Mesenchymal stem cell (in vitro differentiated cells and primary cell): Measurements from ENCODE around the gene GABRD.
A peak's percentile ranks its signal among the peaks of the same experiment; 100 is the strongest.

Experiments used
- DNase-seq: peaks from one replicate; pipeline ENCODE4 v3.0.0-alpha.2; 2013
- H2AFZ ChIP-seq: one replicate; pipeline ENCODE4 v1.6.1; 2013; ENCODE audit warnings: low read depth, mild to moderate bottlenecking, control low read depth, inconsistent platforms, low read length, moderate library complexity
- H2AK5ac ChIP-seq: 2 replicates; pipeline ENCODE4 v1.6.1; 2013; ENCODE audit warnings: low read length, moderate library complexity, mild to moderate bottlenecking, inconsistent platforms; ENCODE audit not compliant: severe bottlenecking
- H2BK120ac ChIP-seq: one replicate; pipeline ENCODE4 v1.6.1; 2013; ENCODE audit warnings: low read depth, mild to moderate bottlenecking, inconsistent platforms, low read length, moderate library complexity
- H2BK12ac ChIP-seq, 2 experiments: one replicate each; pipeline ENCODE4 v1.6.1; 2013; ENCODE audit warnings: inconsistent platforms in 2 of 2, low read length in 2 of 2, mild to moderate bottlenecking in 2 of 2, moderate library complexity in 2 of 2, control low read depth in 1 of 2
- H2BK15ac ChIP-seq: one replicate; pipeline ENCODE4 v1.6.1; 2013; ENCODE audit warnings: mild to moderate bottlenecking, low read depth, inconsistent platforms; ENCODE audit not compliant: poor library complexity, severe bottlenecking
- H2BK5ac ChIP-seq: 2 replicates; pipeline ENCODE4 v1.6.1; 2013; ENCODE audit warnings: low read depth, mild to moderate bottlenecking, low read length, control low read depth, inconsistent platforms; ENCODE audit not compliant: poor library complexity, severe bottlenecking
- H3K14ac ChIP-seq, 2 experiments: one replicate each; pipeline ENCODE4 v1.6.1; 2013; ENCODE audit warnings: inconsistent platforms in 2 of 2, low read length in 2 of 2, control low read depth in 1 of 2, mild to moderate bottlenecking in 1 of 2, moderate library complexity in 1 of 2
- H3K18ac ChIP-seq, 2 experiments: one replicate each; pipeline ENCODE4 v1.6.1; 2013; ENCODE audit warnings: inconsistent platforms in 2 of 2, low read length in 2 of 2, control low read depth in 1 of 2, low read depth in 1 of 2, mild to moderate bottlenecking in 1 of 2
- H3K23ac ChIP-seq, 2 experiments: one replicate each; pipeline ENCODE4 v1.6.1; 2013; ENCODE audit warnings: inconsistent platforms in 2 of 2, low read length in 2 of 2, mild to moderate bottlenecking in 2 of 2, moderate library complexity in 2 of 2, control low read depth in 1 of 2
- H3K27ac ChIP-seq: 2 replicates; pipeline ENCODE4 v1.5.1; 2013; ENCODE audit warnings: mild to moderate bottlenecking, moderate library complexity, low read length, control low read depth, inconsistent platforms; ENCODE audit not compliant: poor library complexity, severe bottlenecking
- H3K27me3 ChIP-seq, 2 experiments: 2 replicates each; pipeline versions ENCODE4 v1.6.1 to v1.7.0; 2013; ENCODE audit warnings: low read length in 2 of 2, mild to moderate bottlenecking in 2 of 2, moderate library complexity in 2 of 2, control low read depth in 1 of 2, inconsistent platforms in 1 of 2; ENCODE audit not compliant: control insufficient read depth in 1 of 2, insufficient read depth in 1 of 2
- H3K36me3 ChIP-seq, 2 experiments: 2 replicates each; pipeline versions ENCODE4 v1.6.1 to v1.7.0; 2013; ENCODE audit warnings: low read length in 2 of 2, control low read depth in 1 of 2, inconsistent platforms in 1 of 2, low read depth in 1 of 2, mild to moderate bottlenecking in 1 of 2; ENCODE audit not compliant: insufficient read depth in 2 of 2, control insufficient read depth in 1 of 2
- H3K4ac ChIP-seq, 2 experiments: one replicate each; pipeline ENCODE4 v1.6.1; 2013; ENCODE audit warnings: inconsistent platforms in 2 of 2, low read length in 2 of 2, mild to moderate bottlenecking in 2 of 2, moderate library complexity in 2 of 2, control low read depth in 1 of 2, low read depth in 1 of 2
- H3K4me1 ChIP-seq: 2 replicates; pipeline ENCODE4 v1.6.1; 2013; ENCODE audit warnings: low read depth, low read length, control low read depth; ENCODE audit not compliant: control insufficient read depth, insufficient read depth
- H3K4me2 ChIP-seq: 2 replicates; pipeline ENCODE4 v1.6.1; 2013; ENCODE audit warnings: low read length, mild to moderate bottlenecking, inconsistent platforms; ENCODE audit not compliant: poor library complexity, severe bottlenecking
- H3K4me3 ChIP-seq, 2 experiments: 2 replicates each; pipeline versions ENCODE4 v1.5.1 to v1.7.0; 2013; ENCODE audit warnings: low read length in 2 of 2, mild to moderate bottlenecking in 2 of 2, control low read depth in 1 of 2, low read depth in 1 of 2; ENCODE audit not compliant: insufficient read depth in 1 of 2
- H3K79me1 ChIP-seq: replicated peaks from 2 replicates; pipeline ENCODE4 v1.6.1; 2013; ENCODE audit warnings: mild to moderate bottlenecking, control low read depth, low read length, inconsistent platforms; ENCODE audit not compliant: poor library complexity, severe bottlenecking
- H3K9ac ChIP-seq: 2 replicates; pipeline ENCODE4 v1.7.0; 2013; ENCODE audit warnings: mild to moderate bottlenecking, low read length, moderate library complexity
- H3K9me3 ChIP-seq: 2 replicates; pipeline ENCODE4 v1.7.0; 2013; ENCODE audit warnings: mild to moderate bottlenecking, low read length; ENCODE audit not compliant: control insufficient read depth
- H4K8ac ChIP-seq: one replicate; pipeline ENCODE4 v1.6.1; 2013; ENCODE audit warnings: inconsistent platforms, mild to moderate bottlenecking, low read length, moderate library complexity
- H4K91ac ChIP-seq: one replicate; pipeline ENCODE4 v1.6.1; 2013; ENCODE audit warnings: mild to moderate bottlenecking, low read length, inconsistent platforms
- WGBS: methylation state at CpG from one replicate; pipeline ENCODE4 v1.1.7; 2013; ENCODE audit warnings: mixed read lengths; 5-methylcytosine and 5-hydroxymethylcytosine counted together

GABRD gene

DNA sequence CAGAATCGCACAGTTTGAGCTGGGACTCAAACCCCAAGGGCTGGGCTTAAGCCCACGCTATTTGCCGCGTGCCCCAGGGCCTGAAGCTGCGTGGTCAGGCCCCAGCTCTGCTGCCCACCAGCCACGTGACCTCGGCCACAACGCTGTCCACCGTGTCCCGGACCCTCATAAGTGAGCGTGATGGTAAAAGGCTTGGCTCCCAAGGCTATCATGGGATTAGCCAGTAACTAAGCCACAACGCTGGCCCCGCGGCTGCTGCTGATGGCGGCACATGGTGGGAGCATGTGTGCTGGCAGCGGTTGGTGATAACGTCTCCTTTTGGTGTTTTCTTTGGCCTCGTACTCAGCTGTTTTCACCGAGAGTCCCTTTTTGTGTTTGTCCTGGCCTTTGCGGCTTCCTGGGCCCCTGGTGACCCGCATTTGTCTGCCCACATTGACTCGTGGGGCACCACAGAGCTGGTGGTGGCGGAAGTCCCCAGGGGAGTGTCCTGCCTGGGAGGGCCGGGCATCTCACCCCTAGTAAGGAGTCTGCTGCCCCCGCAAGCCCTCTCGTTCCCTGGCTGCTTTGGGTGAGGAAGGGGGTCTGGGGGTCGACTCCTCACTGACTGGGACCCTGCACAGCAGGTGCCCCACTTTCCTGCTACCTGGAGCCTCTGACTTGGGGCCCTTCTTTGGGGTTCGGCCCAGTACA lies 60.4 kb downstream of the GABRD start:
- Histone ChIP-seq H2BK5ac (no peak overlapping the region), H4K91ac (no peak overlapping the region), H3K9me3 (peaks cover 27% of the 10 kb centered on the region), H3K4me1 (peaks cover 1% of the 10 kb centered on the region), H2AK5ac (no peak overlapping the region), H2BK12ac (no peak overlapping the region), H3K4me2 (no peak overlapping the region), H3K27ac (no peak overlapping the region), H3K9ac (no peak overlapping the region), H3K27me3 (peaks cover 0 to 35% of the 10 kb centered on the region in 2 experiments), H3K79me1 (peaks cover 52% of the 10 kb centered on the region), H3K23ac (no peak overlapping the region), H4K8ac (no peak overlapping the region), H3K4ac (no peak overlapping the region), H2AFZ (no peak overlapping the region), H3K4me3 (no peak overlapping the region), H2BK120ac (no peak overlapping the region), H3K36me3 (peaks cover 0 to 63% of the 10 kb centered on the region in 2 experiments), H3K14ac (no peak overlapping the region), H3K18ac (no peak overlapping the region), H2BK15ac (no peak overlapping the region)
- DNase-seq = no peak
- 91% methylated on average over 28 of the region's 28 CpGs for WGBS

- peaks cover 1% of the 10 kb centered on the region for H3K4me1 ChIP-seq
Observed at GRCh38 chr1:2080140-2080539, 61.0 kb downstream of the GABRD start.

More at GRCh38 chr1:2080140-2080539, 61.0 kb downstream of the GABRD start:
- Histone ChIP-seq H3K27ac (no peak overlapping the region), H3K4me2 (no peak overlapping the region), H3K36me3 (peaks cover 0 to 62% of the 10 kb centered on the region in 2 experiments), H2BK12ac (no peak overlapping the region), H3K4me3 (no peak overlapping the region), H3K18ac (no peak overlapping the region), H2BK15ac (no peak overlapping the region), H3K27me3 (peaks cover 0 to 35% of the 10 kb centered on the region in 2 experiments), H2BK120ac (no peak overlapping the region), H2AK5ac (no peak overlapping the region), H2BK5ac (peak overlapping the region; percentile 15), H3K14ac (no peak overlapping the region), H3K9me3 (peaks cover 27% of the 10 kb centered on the region), H4K8ac (no peak overlapping the region), H3K23ac (no peak overlapping the region), H3K9ac (no peak overlapping the region), H3K4ac (no peak overlapping the region), H3K79me1 (peaks cover 50% of the 10 kb centered on the region), H4K91ac (no peak overlapping the region), H2AFZ (no peak overlapping the region)
- WGBS = 97% methylated on average over 16 of the region's 16 CpGs
- DNase-seq = no peak
